ENCODE data around the gene DEFB110.
A peak's percentile ranks its signal among the peaks of the same experiment; 100 is the strongest.

DEFB110 gene

GRCh38 chr6:50021894-50022293 lies at the start of gene DEFB110:
Gene DEFB110 (minus strand): TSS chr6:50021994. CDS start chr6:50021935, 59 bp downstream.
- DNase-seq = no peak

GRCh38 chr6:50070101-50070500 lies 48.3 kb upstream of the DEFB110 start:
- DNase-seq = no peak

GRCh38 chr6:50062051-50062450 lies 40.3 kb upstream of the DEFB110 start:
- DNase-seq = peak in 1 of 2 experiments; percentile 4

GRCh38 chr6:50056242-50056641 lies 34.4 kb upstream of the DEFB110 start:
- no peak for DNase-seq

- DNase-seq = no peak
These were observed 28.0 kb upstream of the DEFB110 start, which contains the start of gene DEFB112 for GRCh38 chr6:50049829-50050228. Gene DEFB112 (minus strand): TSS chr6:50049929. CDS start chr6:50049869, 60 bp downstream.

- DNase-seq = no peak
These were observed 25.2 kb upstream of the DEFB110 start for GRCh38 chr6:50047026-50047425.

GRCh38 chr6:50030777-50031562 lies 9.2 kb upstream of the DEFB110 start:
- no peak for DNase-seq

- DNase-seq = no peak
These were observed 8.6 kb upstream of the DEFB110 start for GRCh38 chr6:50030350-50030749.

GRCh38 chr6:50025258-50025657 lies 3.5 kb upstream of the DEFB110 start:
- DNase-seq = no peak

GRCh38 chr6:50007819-50008218 lies 14.0 kb downstream of the DEFB110 start:
- no peak for DNase-seq

- no peak for DNase-seq
These were observed 18.7 kb downstream of the DEFB110 start for GRCh38 chr6:50003139-50003538.

- no peak for DNase-seq
These were observed 26.5 kb downstream of the DEFB110 start for GRCh38 chr6:49995278-49995677.

- DNase-seq = no peak
These were observed 32.9 kb downstream of the DEFB110 start for GRCh38 chr6:49988900-49989299.

GRCh38 chr6:49987749-49988148 lies 34.0 kb downstream of the DEFB110 start:
- DNase-seq = no peak

GRCh38 chr6:49986551-49986950 lies 35.2 kb downstream of the DEFB110 start:
- no peak for DNase-seq

- no peak for DNase-seq
These were observed 39.7 kb downstream of the DEFB110 start for GRCh38 chr6:49982046-49982445.

GRCh38 chr6:49980898-49981297 lies 40.9 kb downstream of the DEFB110 start:
- no peak for DNase-seq

- no peak for DNase-seq
These were observed 42.2 kb downstream of the DEFB110 start for GRCh38 chr6:49979584-49979983.

GRCh38 chr6:49978332-49979226 lies 43.2 kb downstream of the DEFB110 start:
- no peak for DNase-seq

- DNase-seq = no peak
These were observed 52.2 kb downstream of the DEFB110 start, which contains the start of gene DEFB113 for GRCh38 chr6:49969605-49970004. Gene DEFB113 (minus strand): TSS chr6:49969625. CDS start chr6:49969625, 0 bp downstream.

Measured in AML-193 (cell line).